ENCODE data around the gene TICAM2. TPM values are rescaled to one million over a fixed set of nuclear protein-coding genes. Genes with fewer than 3 reads are reported as not detected.

Gene TICAM2
- total RNA-seq, 1 experiment from 2014 or later: 0.24 TPM

DNA sequence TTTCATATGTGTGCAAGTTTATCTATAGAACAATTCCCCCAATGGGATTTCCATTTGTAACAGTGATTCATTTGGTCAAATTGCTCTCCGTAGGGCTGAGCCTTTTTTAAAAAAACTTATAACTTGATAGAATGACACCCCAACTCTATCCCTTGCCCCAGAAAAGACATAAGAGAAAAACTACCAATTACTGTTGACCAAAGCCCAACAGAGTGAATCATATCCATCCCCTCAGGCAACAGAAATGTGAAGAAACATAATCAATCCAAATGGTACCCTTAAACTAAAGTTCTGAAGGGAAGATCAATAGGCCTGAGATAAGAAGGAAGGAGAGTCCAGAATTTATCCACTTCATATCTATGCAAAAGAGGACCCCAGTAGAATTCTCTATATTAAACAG lies 17.8 kb downstream of the TICAM2 start:
- Histone ChIP-seq H2BK12ac (ENCODE audit: insufficient read length, low read depth, low read length) (no peak overlapping the region), H3K79me1 (ENCODE audit: insufficient read depth, low read depth, low read length, poor library complexity, severe bottlenecking) (no peaks in the 10 kb centered on the region), H3K23ac (ENCODE audit: insufficient read length, low read depth, low read length) (no peak overlapping the region), H3K18ac (ENCODE audit: insufficient read length, low read depth, low read length) (no peak overlapping the region), H3K14ac (ENCODE audit: insufficient read depth, low read length) (no peak overlapping the region), H3T11ph (ENCODE audit: low read length) (no peak overlapping the region), H2BK5ac (ENCODE audit: insufficient read length, low read length) (no peak overlapping the region), H3K4me2 (ENCODE audit: insufficient read depth, insufficient read length, low read length) (no peak overlapping the region), H3K9ac (ENCODE audit: extremely low read depth, insufficient read length, low read length) (no peak overlapping the region), H3K23me2 (ENCODE audit: insufficient read length, low read depth, low read length, poor library complexity, severe bottlenecking) (no peaks in the 10 kb centered on the region), H2BK120ac (ENCODE audit: low read depth, low read length, poor library complexity, severe bottlenecking) (no peak overlapping the region), H2BK15ac (ENCODE audit: low read depth, low read length) (no peak overlapping the region), H3K27me3 (ENCODE audit: insufficient read depth, low read length) (no peaks in the 10 kb centered on the region), H3K56ac (ENCODE audit: insufficient read length, low read depth, low read length) (no peak overlapping the region), H2AFZ (ENCODE audit: low read length) (no peak overlapping the region), H4K5ac (ENCODE audit: insufficient read length, low read depth, low read length) (no peak overlapping the region), H3K9me3 (ENCODE audit: control insufficient read depth, low read depth, low read length) (no peaks in the 10 kb centered on the region), H4K91ac (ENCODE audit: insufficient read length, low read depth, low read length) (no peak overlapping the region), H3K4me1 (ENCODE audit: insufficient read depth, low read length) (no peaks in the 10 kb centered on the region; the same call in 1 of the 2 replicates), H4K8ac (replicated peaks; ENCODE audit: insufficient read length, low read depth, low read length) (no peak overlapping the region), H4K20me1 (ENCODE audit: control insufficient read depth, insufficient read depth, insufficient read length) (no peaks in the 10 kb centered on the region), H3K4ac (ENCODE audit: low read depth, low read length) (no peak overlapping the region), H3K79me2 (ENCODE audit: insufficient read depth, low read length) (no peaks in the 10 kb centered on the region), H2AK5ac (ENCODE audit: insufficient read length, low read length) (no peak overlapping the region), H2BK20ac (ENCODE audit: low read depth, low read length, poor library complexity, severe bottlenecking) (no peak overlapping the region), H3K27ac (ENCODE audit: insufficient read length, low read depth, low read length) (no peak overlapping the region)
- WGBS (ENCODE audit: extremely low coverage, insufficient read length, low lambda C conversion rate): no CpG with 5 or more reads among the region's 1 CpG
- no peak for DNase-seq
- H3K27me3 Mint-ChIP-seq (ENCODE audit: low read depth): no peaks in the 10 kb centered on the region
- TF ChIP-seq, protein P1, sequence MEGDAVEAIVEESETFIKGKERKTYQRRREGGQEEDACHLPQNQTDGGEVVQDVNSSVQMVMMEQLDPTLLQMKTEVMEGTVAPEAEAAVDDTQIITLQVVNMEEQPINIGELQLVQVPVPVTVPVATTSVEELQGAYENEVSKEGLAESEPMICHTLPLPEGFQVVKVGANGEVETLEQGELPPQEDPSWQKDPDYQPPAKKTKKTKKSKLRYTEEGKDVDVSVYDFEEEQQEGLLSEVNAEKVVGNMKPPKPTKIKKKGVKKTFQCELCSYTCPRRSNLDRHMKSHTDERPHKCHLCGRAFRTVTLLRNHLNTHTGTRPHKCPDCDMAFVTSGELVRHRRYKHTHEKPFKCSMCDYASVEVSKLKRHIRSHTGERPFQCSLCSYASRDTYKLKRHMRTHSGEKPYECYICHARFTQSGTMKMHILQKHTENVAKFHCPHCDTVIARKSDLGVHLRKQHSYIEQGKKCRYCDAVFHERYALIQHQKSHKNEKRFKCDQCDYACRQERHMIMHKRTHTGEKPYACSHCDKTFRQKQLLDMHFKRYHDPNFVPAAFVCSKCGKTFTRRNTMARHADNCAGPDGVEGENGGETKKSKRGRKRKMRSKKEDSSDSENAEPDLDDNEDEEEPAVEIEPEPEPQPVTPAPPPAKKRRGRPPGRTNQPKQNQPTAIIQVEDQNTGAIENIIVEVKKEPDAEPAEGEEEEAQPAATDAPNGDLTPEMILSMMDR (conservative IDR thresholded peaks at IDR 0.05): no peak
- H3K27ac Mint-ChIP-seq: no peak overlapping the region
- peaks cover 5% of the 10 kb centered on the region in 2 experiments; a peak in 2 of 4 replicates for H3K4me1 Mint-ChIP-seq
- H3K9me3 Mint-ChIP-seq: no peaks in the 10 kb centered on the region
- no peak overlapping the region for H3K4me3 Mint-ChIP-seq
- no peaks in the 10 kb centered on the region for H3K36me3 Mint-ChIP-seq (ENCODE audit: insufficient read depth in 1 of 3, low read depth in 3 of 3)

Data from H9 (cell line).